Fibroblast of skin of right quadriceps (primary cell): Measurements from ENCODE around the gene SYNM.
A peak's percentile ranks its signal among the peaks of the same experiment; 100 is the strongest.

Source experiments
- DNase-seq: peaks from one replicate; pipeline ENCODE4 v3.0.0-alpha.2; 2013

Gene SYNM

GRCh38 chr15:99123713-99124451 is 19.0 kb downstream of the SYNM start:
- DNase-seq: peak; percentile 98

- no peak for DNase-seq
Measured at GRCh38 chr15:99124641-99125040, 19.8 kb downstream of the SYNM start.

- DNase-seq: no peak
Measured at GRCh38 chr15:99125061-99125891, 20.4 kb downstream of the SYNM start.

- no peak for DNase-seq
Measured at GRCh38 chr15:99126131-99126588, 21.3 kb downstream of the SYNM start.

- DNase-seq: no peak
Measured at GRCh38 chr15:99126930-99127329, 22.1 kb downstream of the SYNM start.

GRCh38 chr15:99127773-99128172 is 22.9 kb downstream of the SYNM start:
- no peak for DNase-seq

- no peak for DNase-seq
Measured at GRCh38 chr15:99128411-99128810, 23.5 kb downstream of the SYNM start.

GRCh38 chr15:99129644-99130043 is 24.8 kb downstream of the SYNM start:
- DNase-seq: no peak

- no peak for DNase-seq
Measured at GRCh38 chr15:99130314-99130713, 25.4 kb downstream of the SYNM start.

- DNase-seq: no peak
Measured at GRCh38 chr15:99130765-99131440, 26.0 kb downstream of the SYNM start.

GRCh38 chr15:99131441-99132023 is 26.7 kb downstream of the SYNM start:
- no peak for DNase-seq

- peak; percentile 21 for DNase-seq
Measured at GRCh38 chr15:99132122-99132521, 27.2 kb downstream of the SYNM start.

- no peak for DNase-seq
Measured at GRCh38 chr15:99132634-99133287, 27.9 kb downstream of the SYNM start.

GRCh38 chr15:99134317-99134821 is 29.5 kb downstream of the SYNM start:
- DNase-seq: no peak

GRCh38 chr15:99135194-99135593 is 30.3 kb downstream of the SYNM start:
- DNase-seq: no peak

GRCh38 chr15:99137111-99137546 is 32.2 kb downstream of the SYNM start:
- DNase-seq: no peak

GRCh38 chr15:99137877-99138276 is 33.0 kb downstream of the SYNM start:
- DNase-seq: no peak

- no peak for DNase-seq
Measured at GRCh38 chr15:99138491-99138982, 33.7 kb downstream of the SYNM start.

- DNase-seq: no peak
Measured at GRCh38 chr15:99139276-99139675, 34.4 kb downstream of the SYNM start.

GRCh38 chr15:99140590-99140989 is 35.7 kb downstream of the SYNM start:
- no peak for DNase-seq

- no peak for DNase-seq
Measured at GRCh38 chr15:99141943-99142342, 37.1 kb downstream of the SYNM start.

- DNase-seq: no peak
Measured at GRCh38 chr15:99142562-99142961, 37.7 kb downstream of the SYNM start.
